Left ventricle myocardium inferior (tissue), 1 donor: Measurements from ENCODE around the gene CRIM1. TPM values are rescaled to one million over a fixed set of nuclear protein-coding genes. Genes with fewer than 3 reads are reported as not detected.
A peak's percentile ranks its signal among the peaks of the same experiment; 100 is the strongest.

Source experiments
- DNase-seq: peaks from one replicate; pipeline ENCODE4 v3.0.0-alpha.2; 2020
- H3K27ac ChIP-seq: fragments of 200-600 bp; replicated peaks from 2 replicates; pipeline ENCODE4 v1.8.0; 2021
- H3K27me3 ChIP-seq: fragments of 200-600 bp; 2 replicates; pipeline ENCODE4 v1.8.0; 2021; ENCODE audit warnings: low read depth
- H3K36me3 ChIP-seq: fragments of 200-600 bp; 2 replicates; pipeline ENCODE4 v1.8.0; 2021
- H3K4me1 ChIP-seq: fragments of 200-600 bp; 2 replicates; pipeline ENCODE4 v1.8.0; 2021
- H3K4me3 ChIP-seq: fragments of 200-600 bp; 2 replicates; pipeline ENCODE4 v1.8.0; 2021; ENCODE audit warnings: mild to moderate bottlenecking, moderate library complexity
- H3K9me3 ChIP-seq: fragments of 200-600 bp; replicated peaks from 2 replicates; pipeline ENCODE4 v1.8.0; 2021
- CTCF ChIP-seq: fragments of 200-600 bp; IDR thresholded peaks from 2 replicates; pipeline ENCODE4 v1.8.0; 2021; ENCODE audit warnings: antibody characterized with exemption, mild to moderate bottlenecking, borderline replicate concordance
- intact Hi-C: fragments of 100-400 bp; cut with micrococcal nuclease; formaldehyde crosslinking; loops from one replicate; pipeline ENCODE4 v1.11.0; 2022
- total RNA-seq: library from RNA; stranded (reverse); fragmentation: NEBNext Ultra II Directional; extraction: Animal tissue kit (Norgen Biotek cat#: 25700); gene quantifications from one replicate; pipeline ENCODE4 v1.2.1, GENCODE V29; 2021
- donor health status: DM: no; HTN: yes; CAD: no; lungs with severe emphysema.

The CRIM1 gene
- total RNA-seq, 1 donor from 2014 or later, result 45.6 TPM

- intact Hi-C loops, result no loop called here
- peak overlapping the region; percentile 50 for H3K27ac ChIP-seq
- no peak for DNase-seq
- no peak overlapping the region for H3K4me3 ChIP-seq
- TF ChIP-seq CTCF, result no peak
- peaks cover 26% of the 10 kb centered on the region for H3K9me3 ChIP-seq
- peaks cover 76% of the 10 kb centered on the region for H3K36me3 ChIP-seq
- no peaks in the 10 kb centered on the region for H3K27me3 ChIP-seq
- peaks cover 31% of the 10 kb centered on the region for H3K4me1 ChIP-seq
These were observed 123.4 kb downstream of the CRIM1 start for GRCh38 chr2:36478999-36479398.

GRCh38 chr2:36479406-36479805, 123.8 kb downstream of the CRIM1 start:
- H3K36me3 ChIP-seq, result peaks cover 75% of the 10 kb centered on the region
- intact Hi-C loops, result no loop called here
- H3K4me1 ChIP-seq, result peaks cover 35% of the 10 kb centered on the region
- H3K27me3 ChIP-seq, result no peaks in the 10 kb centered on the region
- TF ChIP-seq CTCF, result no peak
- DNase-seq, result no peak
- H3K27ac ChIP-seq, result no peak overlapping the region
- H3K9me3 ChIP-seq, result peaks cover 22% of the 10 kb centered on the region
- H3K4me3 ChIP-seq, result no peak overlapping the region

DNA sequence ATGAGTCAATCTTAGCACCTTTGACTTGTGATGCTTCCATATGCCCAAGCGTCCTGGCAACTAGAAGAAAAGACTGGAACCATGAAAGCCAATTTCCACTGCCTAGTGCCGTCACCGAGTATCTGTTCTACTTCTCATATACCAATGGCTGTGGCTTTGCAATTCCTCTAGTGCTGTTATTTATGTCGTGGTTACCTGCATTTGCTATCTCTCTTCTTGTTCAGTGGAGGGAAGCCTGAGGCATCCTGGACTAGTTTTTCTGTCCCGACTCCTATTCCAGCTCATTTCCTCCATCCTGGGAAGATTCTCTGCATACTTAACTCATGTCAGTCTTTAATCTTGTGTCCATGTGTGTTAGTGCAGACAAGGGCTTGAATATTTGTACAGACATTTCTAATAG, 124.5 kb downstream of the CRIM1 start:
- peaks cover 41% of the 10 kb centered on the region for H3K4me1 ChIP-seq
- no peak for TF ChIP-seq CTCF
- no peak for DNase-seq
- no peak overlapping the region for H3K27ac ChIP-seq
- intact Hi-C loops, result no loop called here
- no peaks in the 10 kb centered on the region for H3K27me3 ChIP-seq
- H3K9me3 ChIP-seq, result peaks cover 15% of the 10 kb centered on the region
- H3K4me3 ChIP-seq, result no peak overlapping the region
- peaks cover 70% of the 10 kb centered on the region for H3K36me3 ChIP-seq

- no peak for DNase-seq
- peaks cover 48% of the 10 kb centered on the region for H3K4me1 ChIP-seq
- peaks cover 9% of the 10 kb centered on the region for H3K9me3 ChIP-seq
- H3K27me3 ChIP-seq, result no peaks in the 10 kb centered on the region
- no peak for TF ChIP-seq CTCF
- no peak overlapping the region for H3K4me3 ChIP-seq
- H3K27ac ChIP-seq, result no peak overlapping the region
- intact Hi-C loops, result no loop called here
- peaks cover 64% of the 10 kb centered on the region for H3K36me3 ChIP-seq
These were observed 125.1 kb downstream of the CRIM1 start for GRCh38 chr2:36480636-36481035.

DNA sequence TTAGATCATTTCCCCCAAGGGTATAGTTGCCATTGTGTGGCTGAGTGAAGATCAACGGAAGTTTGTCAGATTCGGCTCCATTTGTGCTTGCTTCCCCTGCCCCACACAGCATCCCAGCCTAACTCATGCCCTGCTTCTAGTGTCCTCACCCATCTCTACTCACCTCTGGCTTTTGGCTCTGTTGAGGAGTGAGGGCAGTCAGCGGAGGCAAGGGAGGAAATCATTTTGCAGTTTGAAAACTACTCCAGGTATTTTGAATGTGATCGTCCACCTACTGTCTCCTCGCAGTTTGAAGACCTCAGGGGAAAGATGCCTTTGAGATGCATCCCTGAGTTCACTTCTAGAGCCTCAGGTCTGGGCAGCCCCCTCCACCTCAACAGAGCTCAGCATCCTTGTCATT, 126.1 kb downstream of the CRIM1 start:
- Histone ChIP-seq H3K9me3 (no peaks in the 10 kb centered on the region), H3K4me3 (no peak overlapping the region), H3K27ac (no peak overlapping the region), H3K36me3 (peaks cover 55% of the 10 kb centered on the region), H3K4me1 (peaks cover 58% of the 10 kb centered on the region), H3K27me3 (no peaks in the 10 kb centered on the region)
- no peak for TF ChIP-seq CTCF
- intact Hi-C loops, result no loop called here
- no peak for DNase-seq
